ENCODE results near the gene FNBP1L. TPM values are rescaled to one million over a fixed set of nuclear protein-coding genes. Genes with fewer than 3 reads are reported as not detected.
"Not testable (repeated sequence)": the region's sequence is repeated elsewhere in the genome, so short reads cannot be mapped to it uniquely, and the experiment has no call there.

The FNBP1L gene
- total RNA-seq, 1 experiment from 2014 or later, result 119 TPM

DNA sequence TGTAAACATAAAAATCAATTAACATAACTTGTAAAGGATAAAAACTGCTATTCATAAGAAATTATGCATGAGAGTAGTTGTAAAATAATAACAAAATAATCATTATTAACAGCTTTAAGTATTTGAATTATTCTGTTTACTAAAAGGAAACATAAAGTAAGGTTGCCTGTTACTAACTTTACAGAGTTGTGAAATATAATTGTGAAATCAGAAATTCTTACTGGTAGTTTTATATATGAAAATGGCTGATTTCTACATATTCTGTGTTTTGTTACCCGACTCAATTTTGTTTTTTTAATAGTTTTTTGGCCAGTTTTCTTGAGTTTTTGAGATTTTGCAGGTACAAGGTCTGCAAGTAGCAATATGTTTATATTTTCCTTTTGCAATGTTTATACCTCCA lies 27.8 kb downstream of the FNBP1L start:
- Histone ChIP-seq H2BK120ac (ENCODE audit: low read depth, low read length, poor library complexity, severe bottlenecking) (no peak overlapping the region), H3K4me2 (ENCODE audit: insufficient read depth, insufficient read length, low read length) (no peak overlapping the region), H4K8ac (replicated peaks; ENCODE audit: insufficient read length, low read depth, low read length) (no peak overlapping the region), H3K9me3 (ENCODE audit: control insufficient read depth, low read depth, low read length) (no peaks in the 10 kb centered on the region), H2BK5ac (ENCODE audit: insufficient read length, low read length) (no peak overlapping the region), H3K27me3 (ENCODE audit: insufficient read depth, low read length) (no peaks in the 10 kb centered on the region), H3K56ac (ENCODE audit: insufficient read length, low read depth, low read length) (no peak overlapping the region), H2BK20ac (ENCODE audit: low read depth, low read length, poor library complexity, severe bottlenecking) (no peak overlapping the region), H3K23me2 (ENCODE audit: insufficient read length, low read depth, low read length, poor library complexity, severe bottlenecking) (no peaks in the 10 kb centered on the region), H2AFZ (ENCODE audit: low read length) (no peak overlapping the region), H3K9ac (ENCODE audit: extremely low read depth, insufficient read length, low read length) (no peak overlapping the region), H3K23ac (ENCODE audit: insufficient read length, low read depth, low read length) (no peak overlapping the region), H3K27ac (ENCODE audit: insufficient read length, low read depth, low read length) (no peak overlapping the region), H3K4ac (ENCODE audit: low read depth, low read length) (no peak overlapping the region), H2BK12ac (ENCODE audit: insufficient read length, low read depth, low read length) (no peak overlapping the region), H3K79me2 (ENCODE audit: insufficient read depth, low read length) (peaks cover 55% of the 10 kb centered on the region; the same call in 1 of the 2 replicates), H2AK5ac (ENCODE audit: insufficient read length, low read length) (no peak overlapping the region), H4K20me1 (ENCODE audit: control insufficient read depth, insufficient read depth, insufficient read length) (no peaks in the 10 kb centered on the region), H2BK15ac (ENCODE audit: low read depth, low read length) (no peak overlapping the region), H3K18ac (ENCODE audit: insufficient read length, low read depth, low read length) (no peak overlapping the region), H3K14ac (ENCODE audit: insufficient read depth, low read length) (no peak overlapping the region), H4K5ac (ENCODE audit: insufficient read length, low read depth, low read length) (no peak overlapping the region), H3K79me1 (ENCODE audit: insufficient read depth, low read depth, low read length, poor library complexity, severe bottlenecking) (peaks cover 2% of the 10 kb centered on the region), H4K91ac (ENCODE audit: insufficient read length, low read depth, low read length) (no peak overlapping the region), H3K4me1 (ENCODE audit: insufficient read depth, low read length) (no peaks in the 10 kb centered on the region), H3T11ph (ENCODE audit: low read length) (no peak overlapping the region)
- WGBS (ENCODE audit: extremely low coverage, insufficient read length, low lambda C conversion rate), result no CpG with 5 or more reads among the region's 1 CpG
- Mint-ChIP-seq H3K4me3 (no peak overlapping the region), H3K36me3 (ENCODE audit: insufficient read depth in 1 of 3, low read depth in 3 of 3) (peaks cover 29 to 42% (median 31%) of the 10 kb centered on the region in 3 experiments), H3K27ac (no peak overlapping the region), H3K4me1 (peaks cover 32 to 36% of the 10 kb centered on the region in 2 experiments), H3K9me3 (peaks cover 20 to 33% of the 10 kb centered on the region in 2 experiments), H3K27me3 (ENCODE audit: low read depth) (no peaks in the 10 kb centered on the region)
- TF ChIP-seq, protein P1, sequence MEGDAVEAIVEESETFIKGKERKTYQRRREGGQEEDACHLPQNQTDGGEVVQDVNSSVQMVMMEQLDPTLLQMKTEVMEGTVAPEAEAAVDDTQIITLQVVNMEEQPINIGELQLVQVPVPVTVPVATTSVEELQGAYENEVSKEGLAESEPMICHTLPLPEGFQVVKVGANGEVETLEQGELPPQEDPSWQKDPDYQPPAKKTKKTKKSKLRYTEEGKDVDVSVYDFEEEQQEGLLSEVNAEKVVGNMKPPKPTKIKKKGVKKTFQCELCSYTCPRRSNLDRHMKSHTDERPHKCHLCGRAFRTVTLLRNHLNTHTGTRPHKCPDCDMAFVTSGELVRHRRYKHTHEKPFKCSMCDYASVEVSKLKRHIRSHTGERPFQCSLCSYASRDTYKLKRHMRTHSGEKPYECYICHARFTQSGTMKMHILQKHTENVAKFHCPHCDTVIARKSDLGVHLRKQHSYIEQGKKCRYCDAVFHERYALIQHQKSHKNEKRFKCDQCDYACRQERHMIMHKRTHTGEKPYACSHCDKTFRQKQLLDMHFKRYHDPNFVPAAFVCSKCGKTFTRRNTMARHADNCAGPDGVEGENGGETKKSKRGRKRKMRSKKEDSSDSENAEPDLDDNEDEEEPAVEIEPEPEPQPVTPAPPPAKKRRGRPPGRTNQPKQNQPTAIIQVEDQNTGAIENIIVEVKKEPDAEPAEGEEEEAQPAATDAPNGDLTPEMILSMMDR (conservative IDR thresholded peaks at IDR 0.05), result no peak
- DNase-seq, result no peak

DNA sequence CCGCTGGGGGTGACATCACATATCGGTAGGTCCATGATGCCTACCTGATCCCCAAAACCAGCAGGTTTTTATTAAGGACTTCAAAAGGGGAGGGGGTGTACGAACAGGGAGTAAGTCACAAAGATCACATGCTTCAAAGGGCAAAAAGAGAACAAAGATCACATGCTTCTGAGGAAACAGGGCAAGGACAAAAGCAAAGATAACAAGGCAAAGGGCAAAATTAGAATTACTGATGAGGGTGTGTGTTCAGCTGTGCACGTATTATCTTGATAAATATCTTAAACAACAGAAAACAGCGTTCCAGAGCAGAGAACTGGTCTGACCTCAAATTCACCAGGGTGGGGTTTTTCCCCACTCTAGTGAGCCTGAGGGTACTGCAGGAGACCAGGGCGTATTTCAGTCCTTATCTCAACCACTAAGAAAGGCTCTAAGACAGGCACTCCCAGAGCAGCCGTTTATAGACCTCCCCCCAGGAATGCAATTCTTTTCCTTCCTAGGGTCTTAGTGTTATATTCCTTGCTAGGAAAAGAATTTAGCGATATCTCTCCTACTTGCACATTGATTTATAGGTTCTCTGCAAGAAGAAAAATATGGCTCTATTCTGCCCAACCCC lies 31.3 kb downstream of the FNBP1L start:
- not testable (repeated sequence) for H4K91ac ChIP-seq (ENCODE audit: insufficient read length, low read depth, low read length); H3T11ph ChIP-seq (ENCODE audit: low read length); H3K14ac ChIP-seq (ENCODE audit: insufficient read depth, low read length); H3K56ac ChIP-seq (ENCODE audit: insufficient read length, low read depth, low read length); H2BK15ac ChIP-seq (ENCODE audit: low read depth, low read length); H3K27me3 Mint-ChIP-seq (ENCODE audit: low read depth); H3K9ac ChIP-seq (ENCODE audit: extremely low read depth, insufficient read length, low read length); H3K4me1 ChIP-seq (ENCODE audit: insufficient read depth, low read length); H3K9me3 ChIP-seq (ENCODE audit: control insufficient read depth, low read depth, low read length); H2AK5ac ChIP-seq (ENCODE audit: insufficient read length, low read length); H3K18ac ChIP-seq (ENCODE audit: insufficient read length, low read depth, low read length); H3K4me3 Mint-ChIP-seq; H3K4me2 ChIP-seq (ENCODE audit: insufficient read depth, insufficient read length, low read length); H2BK120ac ChIP-seq (ENCODE audit: low read depth, low read length, poor library complexity, severe bottlenecking); H2BK12ac ChIP-seq (ENCODE audit: insufficient read length, low read depth, low read length); H4K20me1 ChIP-seq (ENCODE audit: control insufficient read depth, insufficient read depth, insufficient read length); DNase-seq; H3K79me1 ChIP-seq (ENCODE audit: insufficient read depth, low read depth, low read length, poor library complexity, severe bottlenecking); H2BK5ac ChIP-seq (ENCODE audit: insufficient read length, low read length); H3K4ac ChIP-seq (ENCODE audit: low read depth, low read length); H3K27ac Mint-ChIP-seq; H3K27ac ChIP-seq (ENCODE audit: insufficient read length, low read depth, low read length); H3K23ac ChIP-seq (ENCODE audit: insufficient read length, low read depth, low read length); H3K27me3 ChIP-seq (ENCODE audit: insufficient read depth, low read length); H2BK20ac ChIP-seq (ENCODE audit: low read depth, low read length, poor library complexity, severe bottlenecking); H4K5ac ChIP-seq (ENCODE audit: insufficient read length, low read depth, low read length); H2AFZ ChIP-seq (ENCODE audit: low read length); H4K8ac ChIP-seq (replicated peaks; ENCODE audit: insufficient read length, low read depth, low read length); H3K23me2 ChIP-seq (ENCODE audit: insufficient read length, low read depth, low read length, poor library complexity, severe bottlenecking)
- H3K4me1 Mint-ChIP-seq, result peaks cover 10 to 12% of the 10 kb centered on the region in 2 experiments
- peaks cover 33 to 37% (median 35%) of the 10 kb centered on the region in 3 experiments for H3K36me3 Mint-ChIP-seq (ENCODE audit: insufficient read depth in 1 of 3, low read depth in 3 of 3)
- H3K79me2 ChIP-seq (ENCODE audit: insufficient read depth, low read length), result peaks cover 44% of the 10 kb centered on the region; the same call in 1 of the 2 replicates
- no CpG with 5 or more reads among the region's 8 CpGs for WGBS (ENCODE audit: extremely low coverage, insufficient read length, low lambda C conversion rate)
- H3K9me3 Mint-ChIP-seq, result peaks cover 20 to 33% of the 10 kb centered on the region in 2 experiments
